ENCODE results near the gene S100A8. TPM values are rescaled to one million over a fixed set of nuclear protein-coding genes. Genes with fewer than 3 reads are reported as not detected.

S100A8 gene
- total and polyA plus RNA-seq, 2 donors (not counting 3 experiments of a cell fraction or from before 2014, with no cell fraction given), result not detected

- no peak overlapping the region for H3K27ac ChIP-seq (ENCODE audit: insufficient read depth, low read depth, low read length)
- no peak overlapping the region for H2AFZ ChIP-seq (ENCODE audit: low read depth, low read length)
- H3K79me2 ChIP-seq (ENCODE audit: control insufficient read depth, insufficient read depth, low read length), result no peaks in the 10 kb centered on the region
- no TSS peak for BruUV-seq (replicated peaks)
- H3K9me3 ChIP-seq (replicated peaks; ENCODE audit: control insufficient read depth, insufficient read depth, low read length), result no peaks in the 10 kb centered on the region
- no peak overlapping the region for H3K9ac ChIP-seq (replicated peaks; ENCODE audit: extremely low read depth, insufficient read depth, low read length)
- H3K27me3 ChIP-seq (ENCODE audit: control insufficient read depth in 2 of 2, insufficient read depth in 2 of 2, low read length in 2 of 2), result no peaks in the 10 kb centered on the region
- intact Hi-C loops (cut with micrococcal nuclease) (no loop called here), dilution Hi-C loops (cut with MboI; ENCODE audit: extremely low pct_ligation_motif_present, low sequenced_read_pairs) (no loop called here)
- no peak overlapping the region for H3K4me3 ChIP-seq (replicated peaks in 1 of 3; ENCODE audit: insufficient read depth in 1 of 3, low read depth in 1 of 3, low read length in 3 of 3)
- no peak overlapping the region for H3K4me2 ChIP-seq (ENCODE audit: insufficient read depth, low read length)
- TF ChIP-seq MYC (IDR thresholded peaks at IDR 0.05; ENCODE audit: low read depth, low read length), result no peak
- TF ChIP-seq EZH2 (IDR thresholded peaks at IDR 0.05; ENCODE audit: borderline replicate concordance, low read depth, low read length, severe bottlenecking), result no peak
- no peak for TF ChIP-seq FOS (IDR thresholded peaks at IDR 0.05; ENCODE audit: borderline replicate concordance, insufficient read depth, low read length)
- no peak for TF ChIP-seq CTCF (IDR thresholded peaks at IDR 0.05; ENCODE audit: extremely low read depth in 1 of 2, insufficient read depth in 1 of 2, low read depth in 1 of 2, low read length in 2 of 2)
- no peak for TF ChIP-seq POLR2A (IDR thresholded peaks at IDR 0.05; ENCODE audit: low read depth, low read length)
- no peak for TF ChIP-seq MAX (IDR thresholded peaks at IDR 0.05; ENCODE audit: insufficient read depth, insufficient read length)
- no peak for TF ChIP-seq GATA2 (IDR thresholded peaks at IDR 0.05; ENCODE audit: insufficient read depth, insufficient read length, low read depth, low read length)
- TF ChIP-seq JUN (IDR thresholded peaks at IDR 0.05; ENCODE audit: borderline replicate concordance, insufficient read depth, insufficient read length, low read depth), result no peak
- TF ChIP-seq POLR2AphosphoS5 (IDR thresholded peaks at IDR 0.05; ENCODE audit: insufficient read depth, low read depth, low read length), result no peak
- no peaks in the 10 kb centered on the region for H3K9me1 ChIP-seq (replicated peaks; ENCODE audit: control insufficient read depth, extremely low read depth, insufficient read depth, low read length)
- no peaks in the 10 kb centered on the region for H3K4me1 ChIP-seq (ENCODE audit: control insufficient read depth, extremely low read depth, insufficient read depth, low read length)
- DNase-seq (ENCODE audit: low read depth, low spot score), result no peak
- no peak for FAIRE-seq
- no peaks in the 10 kb centered on the region for H3K36me3 ChIP-seq (ENCODE audit: control insufficient read depth in 2 of 2, extremely low read depth in 1 of 2, insufficient read depth in 2 of 2, low read length in 2 of 2)
- POLR2A ChIA-PET, result no interaction called here
- no peaks in the 10 kb centered on the region for H4K20me1 ChIP-seq (replicated peaks; ENCODE audit: control insufficient read depth, extremely low read depth, insufficient read depth, low read length)
- CTCF ChIA-PET, result no interaction called here
Measured at GRCh38 chr1:153365696-153366095, 25.2 kb downstream of the S100A8 start.

Data from endothelial cell of umbilical vein (primary cell).